ENCODE results near the gene CARD11.

CARD11 gene

GRCh38 chr7:2975821-2976371, 67.8 kb downstream of the CARD11 start:
- H3K27me3 ChIP-seq (ENCODE audit: insufficient read depth, low read length, poor library complexity, severe bottlenecking): no peaks in the 10 kb centered on the region
- no peak overlapping the region for H2AFZ ChIP-seq (ENCODE audit: low read length)
- peaks cover 9% of the 10 kb centered on the region; the same call in 1 of the 2 replicates for H3K36me3 ChIP-seq (ENCODE audit: insufficient read depth, low read length)
- TF ChIP-seq CTCF (conservative IDR thresholded peaks at IDR 0.05; ENCODE audit: low read length): no peak
- no peak overlapping the region for H3K9ac ChIP-seq (ENCODE audit: low read depth, low read length, poor library complexity, severe bottlenecking)
- no peaks in the 10 kb centered on the region for H3K9me2 ChIP-seq (replicated peaks; ENCODE audit: low read depth, low read length)
- H3F3A ChIP-seq (ENCODE audit: low read depth): no peaks in the 10 kb centered on the region; the same call in 1 of the 2 replicates
- H3K4me2 ChIP-seq (ENCODE audit: low read depth, low read length, poor library complexity, severe bottlenecking): no peak overlapping the region
- H3K4me3 ChIP-seq (ENCODE audit: low read length, poor library complexity, severe bottlenecking): no peak overlapping the region
- H3K79me2 ChIP-seq (ENCODE audit: insufficient read depth, low read length): no peaks in the 10 kb centered on the region
- no peaks in the 10 kb centered on the region for H3K4me1 ChIP-seq (ENCODE audit: insufficient read depth, low read length, poor library complexity, severe bottlenecking)
- no peaks in the 10 kb centered on the region for H3K9me3 ChIP-seq (ENCODE audit: insufficient read depth, low read depth, low read length)
- H4K20me1 ChIP-seq (ENCODE audit: insufficient read depth, low read length, poor library complexity, severe bottlenecking): no peaks in the 10 kb centered on the region

- Histone ChIP-seq H3F3A (ENCODE audit: low read depth) (no peaks in the 10 kb centered on the region; the same call in 1 of the 2 replicates), H3K79me2 (ENCODE audit: insufficient read depth, low read length) (no peaks in the 10 kb centered on the region), H3K4me2 (ENCODE audit: low read depth, low read length, poor library complexity, severe bottlenecking) (no peak overlapping the region), H3K27me3 (ENCODE audit: insufficient read depth, low read length, poor library complexity, severe bottlenecking) (no peaks in the 10 kb centered on the region), H3K9ac (ENCODE audit: low read depth, low read length, poor library complexity, severe bottlenecking) (no peak overlapping the region), H3K9me2 (replicated peaks; ENCODE audit: low read depth, low read length) (no peaks in the 10 kb centered on the region), H2AFZ (ENCODE audit: low read length) (no peak overlapping the region), H3K4me1 (ENCODE audit: insufficient read depth, low read length, poor library complexity, severe bottlenecking) (no peaks in the 10 kb centered on the region), H4K20me1 (ENCODE audit: insufficient read depth, low read length, poor library complexity, severe bottlenecking) (no peaks in the 10 kb centered on the region), H3K9me3 (ENCODE audit: insufficient read depth, low read depth, low read length) (no peaks in the 10 kb centered on the region), H3K36me3 (ENCODE audit: insufficient read depth, low read length) (peaks cover 9% of the 10 kb centered on the region; the same call in 1 of the 2 replicates), H3K4me3 (ENCODE audit: low read length, poor library complexity, severe bottlenecking) (no peak overlapping the region)
- no peak for TF ChIP-seq EZH2phosphoT487 (IDR thresholded peaks at IDR 0.05; ENCODE audit: borderline replicate concordance)
- TF ChIP-seq CTCF (conservative IDR thresholded peaks at IDR 0.05; ENCODE audit: low read length): no peak
Measured at GRCh38 chr7:2974093-2974819, 69.4 kb downstream of the CARD11 start.

GRCh38 chr7:2972835-2973161, 70.9 kb downstream of the CARD11 start:
- Histone ChIP-seq H3F3A (ENCODE audit: low read depth) (no peaks in the 10 kb centered on the region; the same call in 1 of the 2 replicates), H3K4me2 (ENCODE audit: low read depth, low read length, poor library complexity, severe bottlenecking) (no peak overlapping the region), H2AFZ (ENCODE audit: low read length) (no peak overlapping the region), H3K79me2 (ENCODE audit: insufficient read depth, low read length) (no peaks in the 10 kb centered on the region), H3K27me3 (ENCODE audit: insufficient read depth, low read length, poor library complexity, severe bottlenecking) (no peaks in the 10 kb centered on the region), H3K9me3 (ENCODE audit: insufficient read depth, low read depth, low read length) (no peaks in the 10 kb centered on the region), H3K9me2 (replicated peaks; ENCODE audit: low read depth, low read length) (no peaks in the 10 kb centered on the region), H3K4me3 (ENCODE audit: low read length, poor library complexity, severe bottlenecking) (no peak overlapping the region), H3K4me1 (ENCODE audit: insufficient read depth, low read length, poor library complexity, severe bottlenecking) (no peaks in the 10 kb centered on the region), H4K20me1 (ENCODE audit: insufficient read depth, low read length, poor library complexity, severe bottlenecking) (no peaks in the 10 kb centered on the region), H3K36me3 (ENCODE audit: insufficient read depth, low read length) (peaks cover 9% of the 10 kb centered on the region; the same call in 1 of the 2 replicates), H3K9ac (ENCODE audit: low read depth, low read length, poor library complexity, severe bottlenecking) (no peak overlapping the region)
- TF ChIP-seq CTCF (conservative IDR thresholded peaks at IDR 0.05; ENCODE audit: low read length) (no peak), EZH2phosphoT487 (IDR thresholded peaks at IDR 0.05; ENCODE audit: borderline replicate concordance) (no peak)
